HFFc6 (cell line): ENCODE results near the gene ACSL4. TPM values are rescaled to one million over a fixed set of nuclear protein-coding genes. Genes with fewer than 3 reads are reported as not detected.
"Not testable (repeated sequence)": the region's sequence is repeated elsewhere in the genome, so short reads cannot be mapped to it uniquely, and the experiment has no call there.

ENCODE experiments used
- DNase-seq: peaks from one replicate; pipeline ENCODE4 v3.0.0-alpha.2; 2018
- H3K27ac Mint-ChIP-seq: 2 replicates; pipeline ENCODE4 v1.8.0; 2020; ENCODE audit warnings: mild to moderate bottlenecking, mixed read lengths
- H3K27me3 Mint-ChIP-seq: 2 replicates; pipeline ENCODE4 v1.8.0; 2021; ENCODE audit warnings: mild to moderate bottlenecking, moderate library complexity, mixed read lengths; ENCODE audit not compliant: insufficient read depth
- H3K36me3 Mint-ChIP-seq: 2 replicates; pipeline ENCODE4 v1.8.0; 2021; ENCODE audit warnings: low read depth, mixed read lengths
- H3K4me1 Mint-ChIP-seq: 2 replicates; pipeline ENCODE4 v1.8.0; 2020; ENCODE audit warnings: low read depth, mixed read lengths
- H3K4me3 Mint-ChIP-seq: 2 replicates; pipeline ENCODE4 v1.8.0; 2020; ENCODE audit warnings: mild to moderate bottlenecking, moderate library complexity, mixed read lengths
- H3K9me3 Mint-ChIP-seq: 2 replicates; pipeline ENCODE4 v1.8.0; 2020; ENCODE audit warnings: mild to moderate bottlenecking, mixed read lengths
- total RNA-seq, 6 experiments: library from RNA; stranded (reverse); fragmentation: NEBNext Ultra II Directional; extraction: Animal tissue kit (Norgen Biotek cat#: 25700); gene quantifications; 2 replicates in 1 of 6; 3 replicates in 5 of 6; pipeline ENCODE4 v1.2.3, GENCODE V29; 2021
- TF ChIP-seq, protein P1 (sequence below): fragments of 200-600 bp; sonication (generic); IDR thresholded peaks from 2 replicates; pipeline ENCODE4 v1.5.0; 2021; ENCODE audit warnings: antibody characterized with exemption, mild to moderate bottlenecking

ACSL4 gene
- total RNA-seq, 6 experiments from 2014 or later: 84.2 to 117 (median 92.3) TPM

DNA sequence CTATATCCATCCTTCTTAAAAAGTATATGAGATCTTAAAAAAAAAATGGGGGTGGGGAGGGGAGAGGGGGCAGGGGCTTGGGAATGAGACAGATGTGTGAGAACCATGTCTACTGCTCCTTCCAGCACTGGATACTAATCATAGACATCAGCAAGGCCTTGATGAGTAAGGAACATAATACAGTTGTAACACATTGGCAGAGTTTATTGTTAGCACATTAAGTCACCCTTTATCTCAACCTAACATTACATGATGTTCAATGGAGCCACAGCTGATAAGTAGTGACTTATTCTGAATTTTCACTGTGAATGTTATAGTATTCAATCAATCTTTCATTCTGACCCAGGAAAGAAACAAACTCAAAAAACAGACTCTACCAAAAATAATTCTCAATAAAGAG lies 60.8 kb downstream of the ACSL4 start:
- no peak for DNase-seq

DNA sequence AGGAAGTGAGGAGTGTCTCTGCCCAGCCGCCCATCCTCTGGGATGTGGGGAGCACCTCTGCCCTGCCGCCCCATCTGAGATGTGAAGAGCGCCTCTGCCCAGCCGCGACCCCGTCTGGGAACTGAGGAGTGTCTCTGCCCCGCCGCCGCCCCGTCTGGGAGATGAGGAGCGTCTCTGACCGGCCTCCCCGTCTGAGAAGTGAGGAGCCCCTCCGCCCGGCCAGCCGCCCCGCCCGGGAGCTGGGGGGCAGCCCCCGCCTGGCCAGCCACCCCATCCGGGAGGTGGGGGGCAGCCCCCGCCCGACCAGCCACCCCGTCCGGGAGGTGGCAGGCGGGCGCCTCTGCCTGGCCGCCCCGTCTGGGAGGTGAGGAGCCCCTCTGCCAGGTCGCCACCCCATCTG lies 61.9 kb downstream of the ACSL4 start:
- H3K27me3 Mint-ChIP-seq, DNase-seq, H3K4me1 Mint-ChIP-seq, H3K27ac Mint-ChIP-seq, H3K4me3 Mint-ChIP-seq, H3K9me3 Mint-ChIP-seq, H3K36me3 Mint-ChIP-seq: not testable (repeated sequence)

More for the DNA sequence above, 60.8 kb downstream of the ACSL4 start:
- Mint-ChIP-seq H3K4me1 (no peaks in the 10 kb centered on the region), H3K36me3 (0 out of 2 replicates have a peak, but pooled peaks cover 6% of the 10 kb centered on the region), H3K27me3 (no peaks in the 10 kb centered on the region), H3K27ac (no peak overlapping the region), H3K4me3 (no peak overlapping the region), H3K9me3 (no peaks in the 10 kb centered on the region)
- TF ChIP-seq, protein P1, sequence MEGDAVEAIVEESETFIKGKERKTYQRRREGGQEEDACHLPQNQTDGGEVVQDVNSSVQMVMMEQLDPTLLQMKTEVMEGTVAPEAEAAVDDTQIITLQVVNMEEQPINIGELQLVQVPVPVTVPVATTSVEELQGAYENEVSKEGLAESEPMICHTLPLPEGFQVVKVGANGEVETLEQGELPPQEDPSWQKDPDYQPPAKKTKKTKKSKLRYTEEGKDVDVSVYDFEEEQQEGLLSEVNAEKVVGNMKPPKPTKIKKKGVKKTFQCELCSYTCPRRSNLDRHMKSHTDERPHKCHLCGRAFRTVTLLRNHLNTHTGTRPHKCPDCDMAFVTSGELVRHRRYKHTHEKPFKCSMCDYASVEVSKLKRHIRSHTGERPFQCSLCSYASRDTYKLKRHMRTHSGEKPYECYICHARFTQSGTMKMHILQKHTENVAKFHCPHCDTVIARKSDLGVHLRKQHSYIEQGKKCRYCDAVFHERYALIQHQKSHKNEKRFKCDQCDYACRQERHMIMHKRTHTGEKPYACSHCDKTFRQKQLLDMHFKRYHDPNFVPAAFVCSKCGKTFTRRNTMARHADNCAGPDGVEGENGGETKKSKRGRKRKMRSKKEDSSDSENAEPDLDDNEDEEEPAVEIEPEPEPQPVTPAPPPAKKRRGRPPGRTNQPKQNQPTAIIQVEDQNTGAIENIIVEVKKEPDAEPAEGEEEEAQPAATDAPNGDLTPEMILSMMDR: no peak

DNA sequence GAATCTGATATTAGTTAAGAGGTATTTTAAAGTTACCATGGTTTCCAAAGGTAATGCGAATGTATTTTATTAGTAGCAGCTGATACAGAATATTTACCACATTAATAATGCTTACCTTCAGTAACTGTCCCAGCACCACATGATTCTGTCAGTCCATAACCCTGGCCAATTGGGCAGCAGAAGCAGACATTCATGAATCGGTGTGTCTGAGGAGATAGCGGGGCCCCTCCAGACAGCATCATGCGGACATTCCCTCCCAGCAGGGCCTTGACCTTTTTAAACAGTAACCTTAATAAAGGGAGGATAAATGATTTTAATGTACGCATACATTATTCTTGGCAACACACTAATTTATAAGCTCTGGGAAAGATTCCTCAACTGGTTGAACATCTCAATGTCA lies 65.1 kb downstream of the ACSL4 start:
- no peak overlapping the region for H3K27ac Mint-ChIP-seq

DNA sequence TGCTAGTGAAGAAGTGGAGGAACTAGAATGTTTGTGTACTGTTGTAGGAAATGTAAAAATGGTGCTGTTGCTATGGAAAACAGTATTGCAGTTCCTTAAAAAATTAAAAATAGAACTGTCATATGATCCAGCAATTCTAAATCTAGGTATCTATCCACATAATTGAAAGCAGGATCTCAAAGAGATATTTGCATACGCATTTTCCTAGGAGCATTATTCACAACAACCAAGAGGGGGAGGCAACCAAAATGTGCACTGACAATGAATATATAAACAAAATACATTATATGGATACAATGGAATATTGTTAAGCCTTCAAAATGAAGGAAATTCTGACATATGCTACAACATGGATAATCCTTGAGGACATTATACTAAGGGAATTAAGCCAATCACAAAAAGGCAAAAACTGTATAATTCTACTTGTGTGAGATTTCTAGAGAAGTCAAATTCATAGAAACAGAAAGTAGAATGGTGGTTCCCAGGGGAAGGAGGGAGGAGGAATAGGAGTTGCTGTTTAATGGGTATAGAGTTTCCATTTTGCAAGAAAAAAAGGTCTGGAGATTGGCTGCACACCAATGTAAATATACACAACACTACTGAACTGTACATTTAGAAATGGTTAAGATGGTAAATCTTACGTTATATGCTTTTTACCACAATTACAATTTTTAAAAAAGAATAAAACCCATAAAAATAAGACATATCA lies 72.5 kb downstream of the ACSL4 start:
- Mint-ChIP-seq H3K4me3 (no peak overlapping the region), H3K27ac (no peak overlapping the region), H3K4me1 (peaks cover 12% of the 10 kb centered on the region), H3K9me3 (no peaks in the 10 kb centered on the region), H3K36me3 (peaks cover 27% of the 10 kb centered on the region), H3K27me3 (peaks cover 1% of the 10 kb centered on the region)
- DNase-seq: no peak
- TF ChIP-seq, protein P1: no peak

More for the DNA sequence above, 65.1 kb downstream of the ACSL4 start:
- Mint-ChIP-seq H3K36me3 (0 out of 2 replicates have a peak, but pooled peaks cover 10% of the 10 kb centered on the region), H3K4me3 (no peak overlapping the region), H3K9me3 (no peaks in the 10 kb centered on the region), H3K27me3 (no peaks in the 10 kb centered on the region), H3K4me1 (no peaks in the 10 kb centered on the region)
- no peak for DNase-seq
- TF ChIP-seq, protein P1: no peak

DNA sequence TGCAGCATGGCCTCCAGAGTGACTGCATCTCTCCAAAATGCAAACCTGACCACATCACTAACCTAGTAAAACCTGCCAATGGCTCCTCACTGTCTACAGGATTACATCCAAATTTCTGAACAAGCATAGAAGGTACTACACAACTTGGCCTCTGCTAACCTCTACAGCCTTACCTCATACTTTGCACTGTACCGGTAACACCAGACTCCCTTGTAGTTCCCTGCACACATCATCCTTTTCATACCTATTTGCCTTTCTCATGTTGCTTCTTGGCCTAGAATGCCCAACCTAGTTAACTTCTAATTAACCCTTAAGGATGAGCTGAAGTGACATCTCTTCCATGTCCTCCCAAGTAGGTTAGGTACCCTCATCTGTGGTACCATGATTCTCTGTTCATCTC lies 74.7 kb downstream of the ACSL4 start:
- TF ChIP-seq, protein P1: no peak
- DNase-seq: no peak
- no peak overlapping the region for H3K4me3 Mint-ChIP-seq
- H3K36me3 Mint-ChIP-seq: peaks cover 33% of the 10 kb centered on the region
- H3K27me3 Mint-ChIP-seq: peaks cover 3% of the 10 kb centered on the region
- H3K27ac Mint-ChIP-seq: no peak overlapping the region; the same call in 1 of the 2 replicates
- H3K9me3 Mint-ChIP-seq: no peaks in the 10 kb centered on the region
- H3K4me1 Mint-ChIP-seq: peaks cover 12% of the 10 kb centered on the region

DNA sequence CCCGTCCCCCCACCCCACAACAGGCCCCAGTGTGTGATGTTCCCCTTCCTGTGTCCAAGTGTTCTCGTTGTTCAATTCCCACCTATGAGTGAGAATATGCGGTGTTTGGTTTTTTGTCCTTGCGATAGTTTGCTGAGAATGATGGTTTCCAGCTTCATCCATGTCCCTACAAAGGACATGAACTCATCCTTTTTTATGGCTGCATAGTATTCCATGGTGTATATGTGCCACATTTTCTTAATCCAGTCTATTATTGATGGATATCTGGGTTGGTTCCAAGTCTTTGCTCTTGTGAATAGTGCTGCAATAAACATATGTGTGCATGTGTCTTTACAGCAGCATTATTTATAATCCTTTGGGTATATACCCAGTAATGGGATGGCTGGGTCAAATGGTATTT lies 75.7 kb downstream of the ACSL4 start:
- not testable (repeated sequence) for DNase-seq, H3K4me3 Mint-ChIP-seq, H3K27me3 Mint-ChIP-seq, H3K27ac Mint-ChIP-seq, H3K9me3 Mint-ChIP-seq
- H3K4me1 Mint-ChIP-seq: peaks cover 12% of the 10 kb centered on the region
- H3K36me3 Mint-ChIP-seq: peaks cover 33% of the 10 kb centered on the region
